Measurements from ENCODE around the gene GALT.

The GALT gene

GRCh38 chr9:34689512-34689911 lies 43.0 kb downstream of the GALT start:
- H3K36me3 ChIP-seq (ENCODE audit: control insufficient read depth, insufficient read depth, low read length): no peaks in the 10 kb centered on the region
- no peak for TF ChIP-seq CTCF (IDR thresholded peaks at IDR 0.05; ENCODE audit: insufficient read depth, low read length, poor library complexity, severe bottlenecking)
- no peak for DNase-seq (ENCODE audit: extremely low read depth, insufficient read length)
- no peak overlapping the region for H3K4me3 ChIP-seq (replicated peaks; ENCODE audit: low read depth, low read length)
- no peaks in the 10 kb centered on the region for H3K27me3 ChIP-seq (replicated peaks; ENCODE audit: control insufficient read depth, insufficient read depth, low read length)

GRCh38 chr9:34690983-34691935 lies 44.8 kb downstream of the GALT start, which contains the start of gene CCL19:
Gene CCL19, minus strand, starts transcription at chr9:34691276. Its CDS starts 137 bp downstream, at chr9:34691139.
- H3K36me3 ChIP-seq (ENCODE audit: control insufficient read depth, insufficient read depth, low read length): no peaks in the 10 kb centered on the region
- no peak for TF ChIP-seq CTCF (IDR thresholded peaks at IDR 0.05; ENCODE audit: insufficient read depth, low read length, poor library complexity, severe bottlenecking)
- DNase-seq (ENCODE audit: extremely low read depth, insufficient read length): no peak
- H3K27me3 ChIP-seq (replicated peaks; ENCODE audit: control insufficient read depth, insufficient read depth, low read length): no peaks in the 10 kb centered on the region
- H3K4me3 ChIP-seq (replicated peaks; ENCODE audit: low read depth, low read length): no peak within 1 kb of the TSS

- TF ChIP-seq CTCF (IDR thresholded peaks at IDR 0.05; ENCODE audit: insufficient read depth, low read length, poor library complexity, severe bottlenecking): no peak
- no peak overlapping the region for H3K4me3 ChIP-seq (replicated peaks; ENCODE audit: low read depth, low read length)
- DNase-seq (ENCODE audit: extremely low read depth, insufficient read length): no peak
Measured at GRCh38 chr9:34691936-34692315, 45.5 kb downstream of the GALT start.

GRCh38 chr9:34693560-34693959 lies 47.1 kb downstream of the GALT start:
- DNase-seq (ENCODE audit: extremely low read depth, insufficient read length): no peak
- no peak for TF ChIP-seq CTCF (IDR thresholded peaks at IDR 0.05; ENCODE audit: insufficient read depth, low read length, poor library complexity, severe bottlenecking)
- Histone ChIP-seq H3K4me3 (replicated peaks; ENCODE audit: low read depth, low read length) (no peak overlapping the region), H3K36me3 (ENCODE audit: control insufficient read depth, insufficient read depth, low read length) (no peaks in the 10 kb centered on the region), H3K27me3 (replicated peaks; ENCODE audit: control insufficient read depth, insufficient read depth, low read length) (no peaks in the 10 kb centered on the region)

More at GRCh38 chr9:34691936-34692315, 45.5 kb downstream of the GALT start:
- Histone ChIP-seq H3K36me3 (ENCODE audit: control insufficient read depth, insufficient read depth, low read length) (no peaks in the 10 kb centered on the region), H3K27me3 (replicated peaks; ENCODE audit: control insufficient read depth, insufficient read depth, low read length) (no peaks in the 10 kb centered on the region)

GRCh38 chr9:34694811-34695210 lies 48.3 kb downstream of the GALT start:
- no peak for TF ChIP-seq CTCF (IDR thresholded peaks at IDR 0.05; ENCODE audit: insufficient read depth, low read length, poor library complexity, severe bottlenecking)
- Histone ChIP-seq H3K4me3 (replicated peaks; ENCODE audit: low read depth, low read length) (no peak overlapping the region), H3K36me3 (ENCODE audit: control insufficient read depth, insufficient read depth, low read length) (no peaks in the 10 kb centered on the region), H3K27me3 (replicated peaks; ENCODE audit: control insufficient read depth, insufficient read depth, low read length) (peaks cover 2% of the 10 kb centered on the region; the same call in 1 of the 2 replicates)
- DNase-seq (ENCODE audit: extremely low read depth, insufficient read length): no peak
